Neutrophil (primary cell): Measurements from ENCODE around the gene SAMD1.
A peak's percentile ranks its signal among the peaks of the same experiment; 100 is the strongest.

Source experiments
- H3K27ac ChIP-seq: fragments of 200-600 bp; sonication (generic); 2 replicates; pipeline ENCODE4 v1.5.1; 2016; ENCODE audit warnings: mild to moderate bottlenecking, moderate library complexity
- H3K27me3 ChIP-seq: fragments of 200-600 bp; sonication (generic); 2 replicates; pipeline ENCODE4 v1.6.0; 2016; ENCODE audit warnings: mild to moderate bottlenecking
- H3K36me3 ChIP-seq: fragments of 200-600 bp; sonication (generic); 2 replicates; pipeline ENCODE4 v1.5.1; 2017
- H3K4me1 ChIP-seq, 2 experiments: fragments of 200-600 bp in 1 of 2; sonication (generic) in 1 of 2; 1 replicate in 1 of 2; 2 replicates in 1 of 2; pipeline versions ENCODE4 v1.5.1 to v1.6.1; 2013 to 2016; ENCODE audit warnings: low read depth in 1 of 2, low read length in 1 of 2, mild to moderate bottlenecking in 1 of 2, moderate library complexity in 1 of 2; ENCODE audit not compliant: control insufficient read depth in 1 of 2, insufficient read depth in 1 of 2
- H3K4me3 ChIP-seq, 2 experiments: fragments of 200-600 bp in 1 of 2; sonication (generic) in 1 of 2; 1 replicate in 1 of 2; 2 replicates in 1 of 2; pipeline ENCODE4 v1.5.1; 2013 to 2016; ENCODE audit warnings: low read depth in 1 of 2, low read length in 1 of 2, mild to moderate bottlenecking in 1 of 2, moderate library complexity in 1 of 2
- H3K9me3 ChIP-seq: fragments of 200-600 bp; sonication (generic); 2 replicates; pipeline ENCODE4 v1.5.1; 2016
- TF ChIP-seq, protein P1 (sequence below): fragments of 200-600 bp; sonication (generic); IDR thresholded peaks from 2 replicates; pipeline ENCODE4 v1.5.1; 2016; ENCODE audit warnings: antibody characterized with exemption

The SAMD1 gene

GRCh38 chr19:14086098-14086497, 4.5 kb downstream of the SAMD1 start:
- no peak overlapping the region for H3K27ac ChIP-seq
- no peaks in the 10 kb centered on the region for H3K9me3 ChIP-seq
- H3K4me3 ChIP-seq = no peak overlapping the region
- peaks cover 6% of the 10 kb centered on the region for H3K27me3 ChIP-seq
- TF ChIP-seq, protein P1, sequence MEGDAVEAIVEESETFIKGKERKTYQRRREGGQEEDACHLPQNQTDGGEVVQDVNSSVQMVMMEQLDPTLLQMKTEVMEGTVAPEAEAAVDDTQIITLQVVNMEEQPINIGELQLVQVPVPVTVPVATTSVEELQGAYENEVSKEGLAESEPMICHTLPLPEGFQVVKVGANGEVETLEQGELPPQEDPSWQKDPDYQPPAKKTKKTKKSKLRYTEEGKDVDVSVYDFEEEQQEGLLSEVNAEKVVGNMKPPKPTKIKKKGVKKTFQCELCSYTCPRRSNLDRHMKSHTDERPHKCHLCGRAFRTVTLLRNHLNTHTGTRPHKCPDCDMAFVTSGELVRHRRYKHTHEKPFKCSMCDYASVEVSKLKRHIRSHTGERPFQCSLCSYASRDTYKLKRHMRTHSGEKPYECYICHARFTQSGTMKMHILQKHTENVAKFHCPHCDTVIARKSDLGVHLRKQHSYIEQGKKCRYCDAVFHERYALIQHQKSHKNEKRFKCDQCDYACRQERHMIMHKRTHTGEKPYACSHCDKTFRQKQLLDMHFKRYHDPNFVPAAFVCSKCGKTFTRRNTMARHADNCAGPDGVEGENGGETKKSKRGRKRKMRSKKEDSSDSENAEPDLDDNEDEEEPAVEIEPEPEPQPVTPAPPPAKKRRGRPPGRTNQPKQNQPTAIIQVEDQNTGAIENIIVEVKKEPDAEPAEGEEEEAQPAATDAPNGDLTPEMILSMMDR = no peak
- no peaks in the 10 kb centered on the region for H3K36me3 ChIP-seq
- peaks cover 20 to 22% of the 10 kb centered on the region in 2 experiments for H3K4me1 ChIP-seq

- Histone ChIP-seq H3K36me3 (no peaks in the 10 kb centered on the region), H3K27me3 (peaks cover 6% of the 10 kb centered on the region), H3K4me1 (peaks cover 24 to 25% of the 10 kb centered on the region in 2 experiments), H3K27ac (no peak within 1 kb of the TSS), H3K9me3 (no peaks in the 10 kb centered on the region), H3K4me3 (no peak within 1 kb of the TSS)
- TF ChIP-seq, protein P1 = no peak
Measured at GRCh38 chr19:14085309-14085995, 5.1 kb downstream of the SAMD1 start, which contains the start of gene C19orf67. Gene C19orf67, minus strand, starts transcription at chr19:14085783. Its CDS starts 156 bp downstream, at chr19:14085627.

DNA sequence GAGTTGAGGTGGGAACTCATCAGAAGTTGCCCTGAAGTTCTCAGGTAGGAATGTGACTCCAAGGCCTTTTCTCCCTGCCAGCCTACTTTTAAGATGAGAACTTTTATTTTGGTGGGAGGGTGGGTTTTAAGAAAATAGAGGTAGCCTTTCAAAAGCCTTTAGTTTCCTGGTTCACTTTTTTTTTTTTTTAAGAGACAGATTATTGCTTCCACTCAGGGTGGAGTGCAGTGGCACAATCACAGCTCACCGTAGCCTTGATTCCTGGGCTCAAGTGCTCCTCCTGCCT, 7.9 kb downstream of the SAMD1 start:
- H3K4me3 ChIP-seq = no peak overlapping the region
- no peaks in the 10 kb centered on the region for H3K27me3 ChIP-seq
- H3K36me3 ChIP-seq = no peaks in the 10 kb centered on the region
- H3K27ac ChIP-seq = no peak overlapping the region
- TF ChIP-seq, protein P1 = no peak
- no peaks in the 10 kb centered on the region for H3K9me3 ChIP-seq
- H3K4me1 ChIP-seq = peaks cover 44 to 48% of the 10 kb centered on the region in 2 experiments

DNA sequence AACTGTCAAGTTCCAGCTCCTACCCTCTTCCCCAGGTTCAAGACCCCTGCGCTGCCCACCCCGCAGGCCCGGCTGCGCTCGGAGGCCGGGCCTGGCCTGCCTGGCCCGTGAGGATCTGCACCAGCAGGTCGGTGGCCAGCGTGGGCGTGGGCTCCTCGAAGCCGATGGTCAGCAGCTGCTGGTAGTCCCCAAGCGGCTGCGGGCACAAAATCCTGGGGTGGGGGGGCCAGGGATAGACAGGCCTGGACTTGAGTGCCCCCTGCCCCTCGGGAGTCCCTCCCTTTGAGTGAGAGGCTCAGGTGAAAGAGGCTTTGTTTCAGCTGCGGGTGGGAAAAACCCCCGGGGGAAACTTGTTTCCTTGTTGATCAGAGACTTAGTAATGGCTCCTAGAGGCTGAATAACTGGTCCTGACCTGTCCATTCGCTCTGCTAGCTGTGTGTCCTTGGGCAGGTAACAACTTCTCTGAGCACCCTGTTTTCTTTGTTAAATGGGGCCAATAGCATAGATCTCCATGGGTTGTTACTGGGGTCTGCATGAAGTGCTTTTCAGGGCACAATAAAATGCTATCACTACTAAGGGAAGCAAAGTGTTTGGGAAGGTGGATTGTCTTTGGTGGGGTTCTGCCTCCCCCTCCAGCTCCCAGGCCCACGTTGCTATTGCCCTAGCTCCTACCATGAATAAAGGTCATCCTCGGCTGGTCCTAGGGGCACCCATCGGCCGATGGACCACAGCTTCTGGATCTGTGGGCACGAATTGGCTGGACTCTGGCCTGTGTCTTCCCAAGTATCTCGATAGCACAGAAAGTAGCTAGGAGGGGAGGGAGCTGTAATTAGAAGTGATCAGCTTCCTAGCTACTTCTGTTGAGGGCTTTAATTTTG, 8.5 kb downstream of the SAMD1 start:
- H3K36me3 ChIP-seq = no peaks in the 10 kb centered on the region
- H3K9me3 ChIP-seq = no peaks in the 10 kb centered on the region
- peaks cover 50 to 54% of the 10 kb centered on the region in 2 experiments for H3K4me1 ChIP-seq
- H3K4me3 ChIP-seq = peak overlapping the region; percentile 85 to 93
- no peaks in the 10 kb centered on the region for H3K27me3 ChIP-seq
- TF ChIP-seq, protein P1 = no peak
- peak overlapping the region; percentile 86 for H3K27ac ChIP-seq

GRCh38 chr19:14080887-14081796, 9.4 kb downstream of the SAMD1 start:
- Histone ChIP-seq H3K27ac (peak overlapping the region; percentile 86), H3K36me3 (no peaks in the 10 kb centered on the region), H3K4me1 (peaks cover 59 to 63% of the 10 kb centered on the region in 2 experiments), H3K4me3 (peak overlapping the region; percentile 85 to 93), H3K27me3 (no peaks in the 10 kb centered on the region), H3K9me3 (no peaks in the 10 kb centered on the region)
- TF ChIP-seq, protein P1 = peak; percentile 21
